HepG2 (cell line): Measurements from ENCODE around the gene CNTRL.

Experiments
- FOXK1 ChIP-seq: sonication (generic); formaldehyde crosslinking; IDR thresholded peaks from 2 replicates; pipeline ENCODE4 v1.4.0; 2020; ENCODE audit warnings: low read depth, missing genetic modification reagents, borderline replicate concordance
- MAFF ChIP-seq: IDR thresholded peaks from 2 replicates; pipeline ENCODE4 v1.6.1; 2011; ENCODE audit warnings: low read depth, low read length, improper control_type of control experiment
- POLR2AphosphoS2 ChIP-seq: IDR thresholded peaks from 2 replicates; pipeline ENCODE4 v1.6.1; 2011; ENCODE audit warnings: low read depth, low read length, improper control_type of control experiment
- RXRA ChIP-seq: sonication (generic); formaldehyde crosslinking; IDR thresholded peaks from 2 replicates; pipeline ENCODE4 v1.5.1; 2020; ENCODE audit warnings: missing genetic modification reagents
- SKI ChIP-seq: fragments of 450-650 bp; IDR thresholded peaks from one replicate; pipeline ENCODE4 v1.6.1; 2018; ENCODE audit warnings: mild to moderate bottlenecking; ENCODE audit not compliant: partially characterized antibody
- ZNF777 ChIP-seq: sonication (generic); formaldehyde crosslinking; IDR thresholded peaks from 2 replicates; pipeline ENCODE4 v1.4.0; 2020; ENCODE audit warnings: missing genetic modification reagents
- TF ChIP-seq, protein P1 (sequence below): sonication (generic); formaldehyde crosslinking; IDR thresholded peaks from 2 replicates; pipeline ENCODE4 v1.5.0; 2020; ENCODE audit warnings: mild to moderate bottlenecking, missing genetic modification reagents
- TF ChIP-seq, protein P2 (sequence below): sonication (generic); formaldehyde crosslinking; IDR thresholded peaks from 2 replicates; pipeline ENCODE4 v1.5.0; 2020; ENCODE audit warnings: mild to moderate bottlenecking, missing genetic modification reagents, moderate library complexity

DNA sequence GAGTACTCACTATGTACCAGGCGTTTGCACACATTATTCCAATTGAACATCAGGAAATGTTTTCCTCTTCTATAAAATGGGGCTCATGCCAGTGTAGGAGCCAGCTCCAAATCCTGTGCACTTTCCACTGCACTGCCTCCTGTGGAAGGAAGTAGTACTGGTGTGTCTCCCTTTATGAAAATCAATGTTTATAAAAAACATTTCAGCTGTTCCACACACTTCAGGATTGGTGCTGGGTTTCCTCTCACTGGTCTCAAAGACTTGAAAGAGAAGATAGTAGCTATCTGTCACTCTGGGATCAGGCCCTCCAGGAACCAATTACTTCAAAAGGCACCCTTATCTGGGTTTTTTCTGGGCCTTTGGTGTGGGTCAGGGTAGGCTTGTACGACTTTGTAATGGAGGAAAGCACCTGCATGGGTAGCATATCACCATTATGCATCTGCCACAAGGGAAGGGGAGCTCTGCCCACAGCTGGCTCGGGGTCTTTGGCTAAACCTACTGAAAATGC lies 94.4 kb downstream of the CNTRL start:
- TF ChIP-seq MAFF, result no peak
- TF ChIP-seq SKI, result no peak
- no peak for TF ChIP-seq FOXK1 (CRISPR knock-in tag)
- no peak for TF ChIP-seq ZNF777 (CRISPR knock-in tag)
- TF ChIP-seq, protein P1, sequence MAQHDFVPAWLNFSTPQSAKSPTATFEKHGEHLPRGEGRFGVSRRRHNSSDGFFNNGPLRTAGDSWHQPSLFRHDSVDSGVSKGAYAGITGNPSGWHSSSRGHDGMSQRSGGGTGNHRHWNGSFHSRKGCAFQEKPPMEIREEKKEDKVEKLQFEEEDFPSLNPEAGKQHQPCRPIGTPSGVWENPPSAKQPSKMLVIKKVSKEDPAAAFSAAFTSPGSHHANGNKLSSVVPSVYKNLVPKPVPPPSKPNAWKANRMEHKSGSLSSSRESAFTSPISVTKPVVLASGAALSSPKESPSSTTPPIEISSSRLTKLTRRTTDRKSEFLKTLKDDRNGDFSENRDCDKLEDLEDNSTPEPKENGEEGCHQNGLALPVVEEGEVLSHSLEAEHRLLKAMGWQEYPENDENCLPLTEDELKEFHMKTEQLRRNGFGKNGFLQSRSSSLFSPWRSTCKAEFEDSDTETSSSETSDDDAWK (CRISPR knock-in tag), result no peak
- TF ChIP-seq, protein P2, sequence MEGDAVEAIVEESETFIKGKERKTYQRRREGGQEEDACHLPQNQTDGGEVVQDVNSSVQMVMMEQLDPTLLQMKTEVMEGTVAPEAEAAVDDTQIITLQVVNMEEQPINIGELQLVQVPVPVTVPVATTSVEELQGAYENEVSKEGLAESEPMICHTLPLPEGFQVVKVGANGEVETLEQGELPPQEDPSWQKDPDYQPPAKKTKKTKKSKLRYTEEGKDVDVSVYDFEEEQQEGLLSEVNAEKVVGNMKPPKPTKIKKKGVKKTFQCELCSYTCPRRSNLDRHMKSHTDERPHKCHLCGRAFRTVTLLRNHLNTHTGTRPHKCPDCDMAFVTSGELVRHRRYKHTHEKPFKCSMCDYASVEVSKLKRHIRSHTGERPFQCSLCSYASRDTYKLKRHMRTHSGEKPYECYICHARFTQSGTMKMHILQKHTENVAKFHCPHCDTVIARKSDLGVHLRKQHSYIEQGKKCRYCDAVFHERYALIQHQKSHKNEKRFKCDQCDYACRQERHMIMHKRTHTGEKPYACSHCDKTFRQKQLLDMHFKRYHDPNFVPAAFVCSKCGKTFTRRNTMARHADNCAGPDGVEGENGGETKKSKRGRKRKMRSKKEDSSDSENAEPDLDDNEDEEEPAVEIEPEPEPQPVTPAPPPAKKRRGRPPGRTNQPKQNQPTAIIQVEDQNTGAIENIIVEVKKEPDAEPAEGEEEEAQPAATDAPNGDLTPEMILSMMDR, result no peak
- TF ChIP-seq RXRA (CRISPR knock-in tag), result no peak
- no peak for TF ChIP-seq POLR2AphosphoS2
